Stomach smooth muscle (tissue), 2 donors: ENCODE results near the gene ASTN2.

Source experiments
- H3K27ac ChIP-seq: one replicate; pipeline ENCODE4 v1.7.0; 2013; ENCODE audit warnings: mild to moderate bottlenecking, low read length, inconsistent platforms
- H3K27me3 ChIP-seq, 2 donors: one replicate each; pipeline ENCODE4 v1.7.0; 2013; ENCODE audit warnings: low read length in 2 of 2; ENCODE audit not compliant: insufficient read depth in 2 of 2, control insufficient read depth in 1 of 2
- H3K36me3 ChIP-seq, 2 donors: one replicate each; pipeline ENCODE4 v1.7.0; 2013; ENCODE audit warnings: low read length in 2 of 2; ENCODE audit not compliant: control insufficient read depth in 2 of 2, insufficient read depth in 2 of 2
- H3K4me1 ChIP-seq: one replicate; pipeline ENCODE4 v1.7.0; 2013; ENCODE audit warnings: low read length; ENCODE audit not compliant: control insufficient read depth, insufficient read depth
- H3K4me3 ChIP-seq, 2 donors: one replicate each; pipeline ENCODE4 v1.7.0; 2013; ENCODE audit warnings: low read length in 2 of 2
- H3K9ac ChIP-seq, 2 donors: one replicate each; pipeline ENCODE4 v1.7.0; 2013; ENCODE audit warnings: low read length in 2 of 2, mild to moderate bottlenecking in 1 of 2
- H3K9me3 ChIP-seq, 2 donors: one replicate each; pipeline ENCODE4 v1.7.0; 2013; ENCODE audit warnings: low read length in 2 of 2; ENCODE audit not compliant: control insufficient read depth in 2 of 2
- donor health status: healthy.
- donor health status: Pancreatic carcinoma.

Gene ASTN2

GRCh38 chr9:117018966-117019617, 395.8 kb downstream of the ASTN2 start:
- H3K27ac ChIP-seq = no peak overlapping the region
- H3K36me3 ChIP-seq = no peaks in the 10 kb centered on the region
- no peak overlapping the region for H3K4me3 ChIP-seq
- H3K9me3 ChIP-seq = no peaks in the 10 kb centered on the region
- no peak overlapping the region for H3K9ac ChIP-seq
- H3K4me1 ChIP-seq = no peaks in the 10 kb centered on the region
- H3K27me3 ChIP-seq = peaks cover 0 to 2% of the 10 kb centered on the region in 2 donors

GRCh38 chr9:117017414-117017985, 397.4 kb downstream of the ASTN2 start:
- H3K4me1 ChIP-seq = no peaks in the 10 kb centered on the region
- H3K36me3 ChIP-seq = no peaks in the 10 kb centered on the region
- H3K9me3 ChIP-seq = no peaks in the 10 kb centered on the region
- no peak overlapping the region for H3K9ac ChIP-seq
- H3K27me3 ChIP-seq = peaks cover 0 to 2% of the 10 kb centered on the region in 2 donors
- H3K4me3 ChIP-seq = no peak overlapping the region
- no peak overlapping the region for H3K27ac ChIP-seq

GRCh38 chr9:117014061-117014460, 400.8 kb downstream of the ASTN2 start:
- Histone ChIP-seq H3K9me3 (no peaks in the 10 kb centered on the region), H3K4me1 (no peaks in the 10 kb centered on the region), H3K36me3 (no peaks in the 10 kb centered on the region), H3K27me3 (peaks cover 0 to 2% of the 10 kb centered on the region in 2 donors), H3K27ac (no peak overlapping the region), H3K9ac (no peak overlapping the region), H3K4me3 (no peak overlapping the region)

- Histone ChIP-seq H3K4me1 (no peaks in the 10 kb centered on the region), H3K9ac (no peak overlapping the region), H3K9me3 (no peaks in the 10 kb centered on the region), H3K4me3 (no peak overlapping the region), H3K36me3 (no peaks in the 10 kb centered on the region), H3K27me3 (peaks cover 0 to 2% of the 10 kb centered on the region in 2 donors), H3K27ac (no peak overlapping the region)
Observed at GRCh38 chr9:117013440-117013995, 401.3 kb downstream of the ASTN2 start.

GRCh38 chr9:117010061-117010460, 404.8 kb downstream of the ASTN2 start:
- no peaks in the 10 kb centered on the region for H3K4me1 ChIP-seq
- H3K36me3 ChIP-seq = no peaks in the 10 kb centered on the region
- no peaks in the 10 kb centered on the region for H3K9me3 ChIP-seq
- no peak overlapping the region for H3K9ac ChIP-seq
- H3K27ac ChIP-seq = no peak overlapping the region
- H3K27me3 ChIP-seq = no peaks in the 10 kb centered on the region
- no peak overlapping the region for H3K4me3 ChIP-seq

- H3K27me3 ChIP-seq = no peaks in the 10 kb centered on the region
- H3K9me3 ChIP-seq = no peaks in the 10 kb centered on the region
- H3K4me3 ChIP-seq = no peak overlapping the region
- no peak overlapping the region for H3K9ac ChIP-seq
- no peaks in the 10 kb centered on the region for H3K36me3 ChIP-seq
- no peak overlapping the region for H3K27ac ChIP-seq
- no peaks in the 10 kb centered on the region for H3K4me1 ChIP-seq
Observed at GRCh38 chr9:117008876-117009275, 406.0 kb downstream of the ASTN2 start.

- Histone ChIP-seq H3K4me1 (no peaks in the 10 kb centered on the region), H3K27ac (no peak overlapping the region), H3K9ac (no peak overlapping the region), H3K4me3 (no peak overlapping the region), H3K36me3 (no peaks in the 10 kb centered on the region), H3K27me3 (no peaks in the 10 kb centered on the region), H3K9me3 (no peaks in the 10 kb centered on the region)
Observed at GRCh38 chr9:117008461-117008860, 406.4 kb downstream of the ASTN2 start.

GRCh38 chr9:117002686-117003085, 412.2 kb downstream of the ASTN2 start:
- no peak overlapping the region for H3K4me3 ChIP-seq
- H3K9me3 ChIP-seq = no peaks in the 10 kb centered on the region
- no peaks in the 10 kb centered on the region for H3K4me1 ChIP-seq
- H3K36me3 ChIP-seq = no peaks in the 10 kb centered on the region
- H3K9ac ChIP-seq = no peak overlapping the region
- no peaks in the 10 kb centered on the region for H3K27me3 ChIP-seq
- no peak overlapping the region for H3K27ac ChIP-seq

GRCh38 chr9:117000834-117001233, 414.0 kb downstream of the ASTN2 start:
- Histone ChIP-seq H3K9me3 (no peaks in the 10 kb centered on the region), H3K36me3 (no peaks in the 10 kb centered on the region), H3K27ac (no peak overlapping the region)

GRCh38 chr9:117000196-117000723, 414.6 kb downstream of the ASTN2 start:
- no peak overlapping the region for H3K4me3 ChIP-seq
- no peaks in the 10 kb centered on the region for H3K9me3 ChIP-seq
- no peak overlapping the region for H3K9ac ChIP-seq
- H3K36me3 ChIP-seq = no peaks in the 10 kb centered on the region
- no peaks in the 10 kb centered on the region for H3K27me3 ChIP-seq
- no peak overlapping the region for H3K27ac ChIP-seq
- no peaks in the 10 kb centered on the region for H3K4me1 ChIP-seq

More at GRCh38 chr9:117000834-117001233, 414.0 kb downstream of the ASTN2 start:
- Histone ChIP-seq H3K4me3 (no peak overlapping the region), H3K27me3 (no peaks in the 10 kb centered on the region), H3K9ac (no peak overlapping the region), H3K4me1 (no peaks in the 10 kb centered on the region)

- Histone ChIP-seq H3K9me3 (no peaks in the 10 kb centered on the region), H3K4me3 (no peak overlapping the region), H3K9ac (no peak overlapping the region), H3K27me3 (no peaks in the 10 kb centered on the region), H3K36me3 (no peaks in the 10 kb centered on the region), H3K4me1 (no peaks in the 10 kb centered on the region), H3K27ac (no peak overlapping the region)
Observed at GRCh38 chr9:116998305-116998704, 416.6 kb downstream of the ASTN2 start.
